Skin of body (tissue), 2 donors: ENCODE measurements around the gene EMILIN2. TPM values are rescaled to one million over a fixed set of nuclear protein-coding genes. Genes with fewer than 3 reads are reported as not detected.

ENCODE experiments used
- DNase-seq: peaks from one replicate; lab custom pipeline; 2025; lab: John Stamatoyannopoulos, UW
- total RNA-seq: library from RNA; depleted of rRNA; stranded (reverse); fragments of >200 nt; gene quantifications from one replicate; pipeline ENCODE4 v1.2.3, GENCODE V29; 2014

EMILIN2 gene
- total RNA-seq, 1 donor from 2014 or later = 37.6 TPM

GRCh38 chr18:2897448-2898185 lies 50.8 kb downstream of the EMILIN2 start:
- DNase-seq = no peak

GRCh38 chr18:2898186-2898640 lies 51.4 kb downstream of the EMILIN2 start:
- peak; percentile 85 for DNase-seq

- no peak for DNase-seq
Observed at GRCh38 chr18:2900684-2901422, 54.0 kb downstream of the EMILIN2 start.

GRCh38 chr18:2901423-2901985 lies 54.7 kb downstream of the EMILIN2 start:
- DNase-seq = peak; percentile 88

GRCh38 chr18:2902327-2902726 lies 55.5 kb downstream of the EMILIN2 start:
- no peak for DNase-seq

DNA sequence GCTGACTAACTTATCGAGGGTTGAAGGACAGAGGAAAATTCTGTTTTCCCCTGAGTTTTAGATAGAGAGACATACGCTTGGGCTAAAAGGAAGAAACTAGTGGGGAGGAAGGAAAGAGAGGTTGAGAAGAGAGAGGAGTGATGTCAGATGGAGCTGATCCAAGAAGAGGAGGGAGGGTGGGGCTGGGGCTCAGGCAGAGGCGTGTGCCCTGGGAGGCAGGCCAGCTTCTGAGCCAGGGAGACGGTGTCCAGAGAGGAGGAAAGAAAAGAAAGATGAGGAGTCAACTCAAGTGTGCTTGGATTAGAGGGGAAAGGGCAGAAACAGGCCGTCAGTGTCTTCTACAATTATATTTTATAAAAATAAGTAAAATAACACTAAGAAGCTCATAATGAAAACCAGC lies 56.2 kb downstream of the EMILIN2 start:
- DNase-seq = peak; percentile 91

- peak; percentile 20 for DNase-seq
Observed at GRCh38 chr18:2905854-2906703, 59.3 kb downstream of the EMILIN2 start.

DNA sequence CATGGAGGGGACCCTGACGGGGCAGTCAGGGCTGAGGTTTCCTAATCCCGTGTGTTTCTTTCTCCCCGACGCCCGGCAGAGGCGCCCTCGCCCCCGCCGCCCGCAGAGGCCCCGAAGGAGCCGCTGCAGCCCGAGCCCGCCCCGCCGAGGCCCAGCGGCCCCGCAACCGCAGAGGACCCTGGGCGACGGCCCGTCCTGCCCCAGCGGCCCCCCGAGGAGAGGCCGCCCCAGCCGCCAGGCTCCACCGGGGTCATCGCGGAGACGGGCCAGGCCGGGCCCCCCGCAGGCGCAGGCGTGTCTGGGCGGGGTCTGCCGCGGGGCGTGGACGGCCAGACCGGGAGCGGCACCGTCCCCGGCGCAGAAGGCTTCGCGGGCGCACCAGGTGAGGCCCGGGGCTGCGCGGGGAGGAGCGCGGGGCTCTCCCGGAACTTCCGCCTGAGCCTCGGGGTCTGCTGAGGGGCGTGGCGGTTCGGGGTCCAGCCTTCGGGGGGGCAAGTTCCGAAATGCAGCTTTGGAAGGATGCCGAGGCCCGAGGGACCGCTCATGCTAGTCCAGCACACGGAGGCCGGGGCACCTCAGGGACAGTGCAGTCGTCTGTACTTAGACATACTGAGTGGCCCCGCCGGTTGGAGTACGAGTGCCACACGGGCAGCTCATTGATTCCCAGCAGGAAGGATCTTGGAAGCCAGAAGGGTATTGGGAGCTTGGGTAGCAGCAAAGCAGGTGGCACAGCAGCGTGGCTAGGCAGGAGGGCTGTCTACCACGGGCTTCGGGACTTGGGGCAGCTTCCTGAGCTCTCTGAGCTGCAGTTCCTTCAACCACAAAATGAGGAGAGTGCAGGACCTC lies 60.1 kb downstream of the EMILIN2 start:
- no peak for DNase-seq

GRCh38 chr18:2907550-2908135 lies 60.8 kb downstream of the EMILIN2 start:
- DNase-seq = no peak

DNA sequence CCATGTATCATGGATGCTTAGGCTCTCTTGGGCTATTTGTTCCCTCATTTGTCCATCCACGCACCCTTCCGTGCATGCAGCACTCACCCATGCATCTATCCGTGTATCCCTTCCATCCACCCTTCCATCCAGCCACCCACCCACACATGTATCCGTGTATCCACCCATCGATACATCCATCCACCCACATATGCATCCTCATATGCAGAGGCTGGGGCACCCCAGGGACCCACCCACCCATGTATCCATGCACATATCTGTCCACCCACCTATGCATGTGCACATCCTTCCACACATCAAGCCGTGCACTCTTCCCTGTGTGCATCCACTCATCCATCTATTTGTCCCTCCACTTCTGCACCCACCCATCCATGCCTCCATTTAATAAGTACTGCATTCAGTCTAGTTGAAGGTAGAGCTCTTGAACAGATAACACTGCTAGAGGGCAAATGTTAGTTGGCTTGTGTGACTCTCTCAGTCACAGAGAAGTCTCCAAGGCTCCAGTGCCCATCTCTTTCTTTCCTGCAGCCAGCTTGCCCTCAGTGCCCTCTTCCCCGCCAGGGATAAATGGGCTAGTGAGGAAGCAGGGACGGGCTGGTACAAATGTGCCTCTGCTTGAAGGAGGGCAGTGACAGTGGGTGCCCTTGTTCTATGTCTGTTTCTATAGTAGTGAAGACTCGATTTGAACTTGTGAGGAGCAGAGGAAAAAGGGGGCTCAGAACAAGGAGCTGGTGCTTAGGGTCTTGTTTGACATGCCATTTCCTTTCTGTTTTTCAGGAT lies 61.5 kb downstream of the EMILIN2 start:
- no peak for DNase-seq

DNA sequence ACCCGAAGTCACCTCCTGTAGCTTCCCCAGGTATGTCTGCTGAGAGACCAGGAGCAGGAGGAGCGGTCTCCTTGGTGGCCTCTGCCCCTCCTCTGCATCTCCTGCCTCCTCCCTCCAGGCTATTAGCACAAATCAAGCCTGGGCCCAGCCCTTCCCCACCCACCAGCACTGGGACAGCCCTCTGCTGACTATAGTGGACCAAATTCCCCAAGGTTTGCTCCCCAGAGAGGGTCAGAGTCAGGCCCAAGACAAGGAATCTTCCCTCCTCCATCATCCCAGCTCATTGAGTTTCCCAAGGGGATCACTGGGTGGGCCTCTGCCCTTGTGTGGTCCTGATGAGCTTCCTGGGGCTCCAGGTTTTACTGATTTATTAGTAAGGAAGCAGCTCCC lies 62.1 kb downstream of the EMILIN2 start:
- no peak for DNase-seq

DNA sequence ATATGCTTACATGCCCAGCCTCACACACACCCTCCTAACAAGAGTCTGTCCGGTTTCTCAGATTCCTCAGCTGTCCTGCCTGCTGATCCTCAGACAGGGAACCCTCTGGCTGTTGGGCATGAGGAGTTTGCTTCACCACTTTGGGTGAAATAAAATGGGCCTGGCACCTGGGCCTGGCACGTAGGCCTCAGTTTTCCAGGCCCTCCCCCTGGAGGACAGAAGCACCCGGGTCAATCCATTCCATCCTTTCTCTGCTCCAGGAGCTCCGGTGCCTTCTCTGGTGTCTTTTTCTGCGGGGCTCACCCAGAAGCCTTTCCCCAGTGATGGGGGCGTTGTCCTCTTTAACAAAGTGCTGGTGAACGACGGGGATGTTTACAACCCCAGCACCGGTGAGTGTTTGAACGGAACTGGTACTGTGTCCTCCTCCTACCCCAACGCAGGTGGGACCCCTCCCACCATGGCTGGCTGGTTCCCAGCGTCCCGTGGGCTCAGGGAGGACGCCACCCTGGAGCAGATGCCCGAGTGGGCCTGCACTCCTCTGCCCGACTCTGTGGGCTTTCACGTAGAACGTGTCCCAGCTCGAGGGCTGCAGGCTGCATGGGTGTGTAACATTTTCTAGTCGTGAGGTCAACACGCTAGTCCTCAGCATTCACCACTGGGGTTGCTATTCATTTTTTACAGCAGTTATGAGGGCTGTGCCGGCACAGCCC lies 62.8 kb downstream of the EMILIN2 start:
- DNase-seq = no peak

- DNase-seq = no peak
Observed at GRCh38 chr18:2910261-2910660, 63.5 kb downstream of the EMILIN2 start.

- DNase-seq = no peak
Observed at GRCh38 chr18:2910751-2911425, 64.1 kb downstream of the EMILIN2 start.

DNA sequence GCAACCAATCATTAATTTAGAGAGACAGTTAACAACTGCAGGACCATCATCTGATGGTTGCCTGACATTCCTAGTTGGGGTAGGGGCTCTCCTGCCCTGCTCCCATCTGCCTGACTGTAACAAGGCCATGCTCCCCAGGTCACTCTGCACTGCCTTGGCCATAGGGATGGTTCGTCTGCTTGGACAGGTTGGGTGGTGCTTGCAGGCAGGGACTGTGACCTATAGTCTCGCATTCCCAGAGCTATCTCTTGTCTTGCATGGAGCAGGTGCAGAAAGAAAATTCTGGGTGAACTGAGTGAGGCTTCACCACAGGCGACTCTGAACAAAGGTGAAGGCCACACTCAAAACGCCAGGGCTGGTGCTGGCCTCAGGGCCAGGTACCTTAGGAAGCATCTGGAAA lies 64.7 kb downstream of the EMILIN2 start:
- DNase-seq = no peak

DNA sequence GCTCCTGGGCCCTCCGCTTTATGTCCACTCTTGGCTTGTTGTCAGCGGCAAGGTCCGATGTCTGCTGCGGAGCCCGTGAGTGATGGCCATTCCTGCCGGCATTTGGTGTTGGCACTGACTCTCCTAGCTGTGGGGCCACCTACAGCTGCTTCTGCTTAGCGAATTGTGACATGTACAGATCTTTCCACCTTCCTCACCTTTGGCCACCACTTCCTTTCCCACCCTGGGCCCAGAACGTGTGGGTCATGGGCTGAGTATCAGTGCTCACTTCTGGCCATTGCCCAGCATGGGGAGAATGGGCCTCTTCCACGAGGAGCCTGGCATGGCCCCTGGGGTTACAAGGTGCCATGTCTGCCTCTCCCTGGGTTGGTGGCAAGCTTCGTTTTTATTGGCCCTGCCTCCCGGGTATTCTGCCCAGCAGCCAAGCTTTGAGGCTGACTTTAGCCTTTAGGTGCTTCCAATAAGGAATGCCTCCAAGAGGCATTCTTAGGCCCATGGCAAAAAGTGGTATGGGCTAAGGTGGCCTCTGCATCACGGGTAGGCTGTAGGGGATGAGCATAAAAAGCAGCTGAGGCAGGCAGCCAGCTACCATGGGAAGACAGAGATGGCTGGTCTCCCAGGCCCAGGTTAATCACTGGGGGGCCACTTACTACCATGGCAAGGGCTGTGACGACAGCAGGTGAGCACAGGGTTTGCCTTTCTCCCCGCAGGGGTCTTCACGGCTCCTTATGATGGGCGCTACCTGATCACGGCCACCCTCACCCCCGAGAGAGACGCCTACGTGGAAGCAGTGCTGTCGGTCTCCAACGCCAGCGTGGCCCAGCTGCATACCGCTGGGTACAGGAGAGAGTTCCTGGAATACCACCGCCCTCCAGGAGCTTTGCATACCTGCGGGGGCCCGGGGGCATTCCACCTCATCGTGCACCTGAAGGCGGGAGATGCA lies 65.8 kb downstream of the EMILIN2 start:
- DNase-seq = no peak

DNA sequence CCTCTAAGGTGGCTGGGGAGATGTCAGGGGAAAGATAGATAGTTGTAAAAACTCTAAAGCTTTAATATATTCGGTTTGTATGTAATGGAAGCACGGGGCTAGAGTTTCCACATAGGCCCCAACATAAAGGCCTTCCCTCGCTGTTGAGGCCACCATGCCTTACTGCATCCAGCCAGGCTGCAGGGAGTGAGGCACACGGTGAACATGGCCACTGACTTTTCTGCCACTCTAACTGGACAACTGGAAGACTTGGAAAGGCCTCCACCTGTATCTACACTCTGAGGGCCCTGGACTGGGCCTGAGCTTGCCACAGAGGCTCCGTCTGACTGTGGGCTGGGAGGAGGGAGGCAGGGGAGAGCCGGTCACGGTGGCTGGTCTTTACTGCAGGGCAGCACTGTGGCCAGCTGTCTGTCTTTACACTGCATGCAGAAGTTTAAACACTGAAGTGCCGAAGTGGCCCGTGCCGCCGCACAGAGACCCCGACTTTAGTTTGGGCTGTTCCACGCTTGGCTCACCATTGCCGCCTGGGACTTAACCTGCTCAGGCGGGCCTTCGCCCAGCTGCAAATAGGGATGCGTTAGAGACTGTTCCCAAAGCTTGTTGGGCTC lies 66.7 kb downstream of the EMILIN2 start:
- DNase-seq = no peak
